Right lobe of liver (tissue), 4 donors: ENCODE data around the gene OTUD5.

ENCODE experiments used
- CTCF ChIP-seq, 4 donors: fragments of 200-600 bp in 3 of 4; fragments of 450-650 bp in 1 of 4; IDR thresholded peaks; one replicate each; pipeline versions ENCODE4 v1.5.1 to v1.8.0; 2016 to 2022; ENCODE audit warnings: antibody characterized with exemption in 4 of 4, mild to moderate bottlenecking in 2 of 4
- POLR2A ChIP-seq: fragments of 450-650 bp; IDR thresholded peaks from one replicate; pipeline ENCODE4 v1.6.1; 2017; ENCODE audit warnings: antibody characterized with exemption, mild to moderate bottlenecking
- donor health status: DM: no; HTN: no; CAD: no.
- donor health status: DM: no; HTN: no; CAD: no.
- donor health status: DM: no; HTN: yes; CAD: no.

GRCh38 chrX:48997455-48997854, 40.0 kb upstream of the OTUD5 start:
- TF ChIP-seq POLR2A (no peak), CTCF (IDR thresholded peaks at IDR 0.05) (no peak)
